ENCODE data around the gene FBXO3. TPM values are rescaled to one million over a fixed set of nuclear protein-coding genes. Genes with fewer than 3 reads are reported as not detected.
A peak's percentile ranks its signal among the peaks of the same experiment; 100 is the strongest.

The FBXO3 gene
- total RNA-seq, 1 experiment from 2014 or later = 22.5 TPM

DNA sequence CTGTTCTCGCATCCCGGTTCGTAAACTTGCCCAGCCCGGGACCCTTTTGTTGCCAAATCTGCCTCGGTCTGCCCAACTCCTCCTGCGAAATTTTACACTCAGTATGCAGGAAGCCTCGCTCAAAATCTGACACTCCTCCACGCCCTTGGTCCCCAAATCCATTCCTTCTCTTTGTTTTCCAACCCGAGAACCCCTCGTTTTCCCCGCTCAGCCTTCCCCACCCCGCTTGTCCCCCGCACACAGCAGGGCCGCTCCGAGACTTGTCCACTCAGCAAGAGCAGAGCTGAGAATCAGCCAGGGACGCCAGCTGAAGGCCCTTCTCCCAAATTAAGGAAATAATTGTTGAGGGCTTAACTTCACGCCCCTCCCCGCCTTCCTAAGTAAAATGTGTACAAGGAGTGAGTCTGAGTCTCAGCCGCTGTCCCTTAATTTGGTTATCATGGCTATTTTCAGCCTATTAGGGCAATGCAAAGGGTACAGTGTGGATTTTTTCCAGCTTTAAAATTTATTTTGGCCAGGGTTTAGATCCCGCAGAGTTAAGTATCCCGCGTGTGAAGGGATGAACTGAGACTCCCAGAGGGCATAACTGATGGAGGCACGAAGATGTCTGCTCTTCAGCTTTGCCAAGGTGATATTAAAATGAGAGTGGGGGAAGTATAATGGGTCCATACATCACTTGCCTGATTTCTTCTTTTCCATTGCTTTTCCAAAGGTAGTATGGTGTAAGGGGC lies 581 bp upstream of the FBXO3 start:
- peaks cover 43% of the 10 kb centered on the region for H3K79me2 ChIP-seq (ENCODE audit: low read length)
- peaks cover 9% of the 10 kb centered on the region; the same call in 1 of the 2 replicates for H4K20me1 ChIP-seq (ENCODE audit: low read length)
- no peaks in the 10 kb centered on the region for H3K9me3 ChIP-seq (ENCODE audit: low read length)
- H3K9ac ChIP-seq (ENCODE audit: low read length) = peak overlapping the region; percentile 59
- ChIA-PET POLR2A (ENCODE audit: unreplicated experiment) (interaction anchor here (0.7 kb wide), 1 partner anchor 542 kb away, joined by 3 read pairs; no protein-coding TSS in a partner anchor), CTCF (interaction anchor here (0.6 kb wide), 1 partner anchor 56 kb away, joined by 3 read pairs; no protein-coding TSS in a partner anchor)
- peak overlapping the region; percentile 89 for H3K4me2 ChIP-seq (ENCODE audit: low read length)
- peak overlapping the region; percentile 99 for H2AFZ ChIP-seq (ENCODE audit: low read length)
- ATAC-seq (no peak; the same call in 1 of the 2 replicates), DNase-seq (no peak)
- H3K27me3 ChIP-seq (ENCODE audit: low read length) = no peaks in the 10 kb centered on the region
- BruUV-seq (replicated peaks) = TSS peak; percentile 39
- H3K4me3 ChIP-seq (ENCODE audit: low read length) = peak overlapping the region; percentile 97
- H3K9me2 ChIP-seq (replicated peaks; ENCODE audit: low read length) = no peaks in the 10 kb centered on the region
- no peaks in the 10 kb centered on the region for H3F3A ChIP-seq (ENCODE audit: low read length, unreplicated experiment)
- no peak for TF ChIP-seq EZH2phosphoT487 (IDR thresholded peaks at IDR 0.05; ENCODE audit: borderline replicate concordance, low read length)
- no peak for TF ChIP-seq EZH2 (IDR thresholded peaks at IDR 0.05; ENCODE audit: low read length, unreplicated experiment)
- TF ChIP-seq, protein P1, sequence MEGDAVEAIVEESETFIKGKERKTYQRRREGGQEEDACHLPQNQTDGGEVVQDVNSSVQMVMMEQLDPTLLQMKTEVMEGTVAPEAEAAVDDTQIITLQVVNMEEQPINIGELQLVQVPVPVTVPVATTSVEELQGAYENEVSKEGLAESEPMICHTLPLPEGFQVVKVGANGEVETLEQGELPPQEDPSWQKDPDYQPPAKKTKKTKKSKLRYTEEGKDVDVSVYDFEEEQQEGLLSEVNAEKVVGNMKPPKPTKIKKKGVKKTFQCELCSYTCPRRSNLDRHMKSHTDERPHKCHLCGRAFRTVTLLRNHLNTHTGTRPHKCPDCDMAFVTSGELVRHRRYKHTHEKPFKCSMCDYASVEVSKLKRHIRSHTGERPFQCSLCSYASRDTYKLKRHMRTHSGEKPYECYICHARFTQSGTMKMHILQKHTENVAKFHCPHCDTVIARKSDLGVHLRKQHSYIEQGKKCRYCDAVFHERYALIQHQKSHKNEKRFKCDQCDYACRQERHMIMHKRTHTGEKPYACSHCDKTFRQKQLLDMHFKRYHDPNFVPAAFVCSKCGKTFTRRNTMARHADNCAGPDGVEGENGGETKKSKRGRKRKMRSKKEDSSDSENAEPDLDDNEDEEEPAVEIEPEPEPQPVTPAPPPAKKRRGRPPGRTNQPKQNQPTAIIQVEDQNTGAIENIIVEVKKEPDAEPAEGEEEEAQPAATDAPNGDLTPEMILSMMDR (conservative IDR thresholded peaks at IDR 0.05; ENCODE audit: low read depth, low read length) = no peak
- H3K27ac ChIP-seq (ENCODE audit: low read length) = no peak overlapping the region
- intact Hi-C loops (cut with micrococcal nuclease) = loop anchor here (5.0 kb wide), 1 partner anchor 32 kb away; no protein-coding TSS in a partner anchor
- H3K36me3 ChIP-seq (ENCODE audit: low read depth, low read length) = no peaks in the 10 kb centered on the region
- H3K4me1 ChIP-seq (ENCODE audit: insufficient read depth, low read length) = peaks cover 42% of the 10 kb centered on the region

DNA sequence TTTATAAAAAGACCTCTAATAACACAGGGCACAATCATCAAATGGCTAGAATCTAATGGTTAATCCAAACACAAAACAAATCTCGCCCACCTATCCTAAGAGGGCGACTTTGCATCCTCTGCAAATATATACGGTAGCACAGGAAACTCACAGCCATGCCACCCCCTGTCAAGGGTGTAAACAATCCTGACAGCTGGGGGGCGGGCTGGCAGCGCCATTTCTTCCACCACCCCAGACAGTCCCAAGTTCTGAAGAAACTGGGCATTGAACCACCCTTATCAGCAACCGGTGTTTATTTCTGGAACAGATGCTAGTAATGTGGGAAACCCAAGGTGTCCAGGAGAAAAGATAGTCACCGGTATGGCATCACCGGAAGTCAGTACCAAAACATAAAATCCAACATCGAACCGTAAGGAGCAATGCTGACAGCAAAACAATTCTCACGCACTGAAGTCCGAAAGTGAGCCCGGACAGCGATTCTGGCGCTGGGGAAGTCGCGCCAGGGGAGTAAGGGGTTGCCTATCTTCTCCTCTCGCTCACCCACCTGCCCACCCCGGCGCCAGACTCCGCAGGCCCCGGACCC lies 825 bp downstream of the FBXO3 start:
- Histone ChIP-seq H3K4me1 (ENCODE audit: insufficient read depth, low read length) (peaks cover 47% of the 10 kb centered on the region), H3K9me2 (replicated peaks; ENCODE audit: low read length) (no peaks in the 10 kb centered on the region), H2AFZ (ENCODE audit: low read length) (peak overlapping the region; percentile 95), H3K9ac (ENCODE audit: low read length) (peak overlapping the region; percentile 79), H3K9me3 (ENCODE audit: low read length) (no peaks in the 10 kb centered on the region), H3K36me3 (ENCODE audit: low read depth, low read length) (peaks cover 1% of the 10 kb centered on the region; the same call in 1 of the 2 replicates), H4K20me1 (ENCODE audit: low read length) (peaks cover 9% of the 10 kb centered on the region; the same call in 1 of the 2 replicates), H3K27me3 (ENCODE audit: low read length) (no peaks in the 10 kb centered on the region), H3F3A (ENCODE audit: low read length, unreplicated experiment) (no peaks in the 10 kb centered on the region), H3K4me3 (ENCODE audit: low read length) (peak overlapping the region; percentile 97), H3K27ac (ENCODE audit: low read length) (peak overlapping the region; percentile 19; the same call in 1 of the 2 replicates), H3K4me2 (ENCODE audit: low read length) (peak overlapping the region; percentile 95), H3K79me2 (ENCODE audit: low read length) (peaks cover 44% of the 10 kb centered on the region)
- BruUV-seq (replicated peaks) = no TSS peak
- CTCF ChIA-PET = no interaction called here
- TF ChIP-seq, protein P1 (conservative IDR thresholded peaks at IDR 0.05; ENCODE audit: low read depth, low read length) = no peak
- TF ChIP-seq EZH2 (IDR thresholded peaks at IDR 0.05; ENCODE audit: low read length, unreplicated experiment) (no peak), EZH2phosphoT487 (IDR thresholded peaks at IDR 0.05; ENCODE audit: borderline replicate concordance, low read length) (no peak)
- POLR2A ChIA-PET (ENCODE audit: unreplicated experiment) = no interaction called here
- ATAC-seq (peak; percentile 3; the same call in 1 of the 2 replicates), DNase-seq (no peak)
- intact Hi-C loops (cut with micrococcal nuclease) = loop anchor here (5.0 kb wide), 1 partner anchor 34 kb away; no protein-coding TSS in a partner anchor
